Adipocyte (in vitro differentiated cells): ENCODE results near the gene HTR3A.

Experiments used
- DNase-seq: peaks from one replicate; pipeline ENCODE4 v3.0.0-alpha.2; 2015; ENCODE audit warnings: low read depth
- H3K27me3 ChIP-seq: replicated peaks from 2 replicates; pipeline ENCODE4 v1.7.0; 2013; ENCODE audit warnings: mild to moderate bottlenecking, low read length, moderate library complexity; ENCODE audit not compliant: control insufficient read depth, insufficient read depth
- H3K36me3 ChIP-seq: 2 replicates; pipeline ENCODE4 v1.7.0; 2013; ENCODE audit warnings: low read length, mild to moderate bottlenecking, moderate library complexity; ENCODE audit not compliant: control insufficient read depth, insufficient read depth, severe bottlenecking
- H3K4me1 ChIP-seq: 2 replicates; pipeline ENCODE4 v1.7.0; 2013; ENCODE audit warnings: mild to moderate bottlenecking, low read length, moderate library complexity; ENCODE audit not compliant: control insufficient read depth, insufficient read depth
- H3K4me3 ChIP-seq: 2 replicates; pipeline ENCODE4 v1.7.0; 2013; ENCODE audit warnings: mild to moderate bottlenecking, low read length, moderate library complexity
- H3K9ac ChIP-seq: 2 replicates; pipeline ENCODE4 v1.7.0; 2013; ENCODE audit warnings: mild to moderate bottlenecking, low read length, moderate library complexity
- H3K9me3 ChIP-seq: 2 replicates; pipeline ENCODE4 v1.7.0; 2013; ENCODE audit warnings: mild to moderate bottlenecking, low read length, moderate library complexity; ENCODE audit not compliant: control insufficient read depth

The HTR3A gene

GRCh38 chr11:113949891-113950290 is 25.0 kb upstream of the HTR3A start:
- DNase-seq, result no peak
- Histone ChIP-seq H3K4me3 (no peak overlapping the region), H3K9ac (no peak overlapping the region), H3K9me3 (no peaks in the 10 kb centered on the region), H3K4me1 (no peaks in the 10 kb centered on the region), H3K36me3 (no peaks in the 10 kb centered on the region), H3K27me3 (peaks cover 40% of the 10 kb centered on the region)

- no peak overlapping the region for H3K4me3 ChIP-seq
- no peaks in the 10 kb centered on the region for H3K36me3 ChIP-seq
- peaks cover 41% of the 10 kb centered on the region for H3K27me3 ChIP-seq
- no peaks in the 10 kb centered on the region for H3K4me1 ChIP-seq
- H3K9ac ChIP-seq, result no peak overlapping the region
- no peak for DNase-seq
- no peaks in the 10 kb centered on the region for H3K9me3 ChIP-seq
These were observed 23.4 kb upstream of the HTR3A start for GRCh38 chr11:113951537-113951936.

DNA sequence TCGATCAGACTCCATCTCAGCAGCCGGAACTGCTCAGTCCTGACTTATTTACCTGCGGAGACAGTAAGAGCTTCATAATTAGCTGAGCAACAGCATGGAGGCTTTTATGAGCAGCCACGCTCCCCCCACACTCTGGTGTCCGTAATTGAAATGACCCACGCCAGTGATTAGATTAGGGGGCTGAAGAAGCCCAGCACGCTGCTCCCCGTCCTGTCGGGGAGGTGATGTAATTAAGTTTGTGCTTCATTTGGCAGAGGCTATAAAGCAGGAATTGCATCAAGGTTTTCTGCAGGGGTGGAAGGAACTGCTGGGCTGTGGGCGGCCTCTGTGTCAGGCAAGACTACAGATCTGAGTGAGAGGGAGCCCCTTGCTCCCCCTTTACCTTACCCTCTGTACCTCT is 22.8 kb upstream of the HTR3A start:
- H3K27me3 ChIP-seq, result peaks cover 44% of the 10 kb centered on the region

DNA sequence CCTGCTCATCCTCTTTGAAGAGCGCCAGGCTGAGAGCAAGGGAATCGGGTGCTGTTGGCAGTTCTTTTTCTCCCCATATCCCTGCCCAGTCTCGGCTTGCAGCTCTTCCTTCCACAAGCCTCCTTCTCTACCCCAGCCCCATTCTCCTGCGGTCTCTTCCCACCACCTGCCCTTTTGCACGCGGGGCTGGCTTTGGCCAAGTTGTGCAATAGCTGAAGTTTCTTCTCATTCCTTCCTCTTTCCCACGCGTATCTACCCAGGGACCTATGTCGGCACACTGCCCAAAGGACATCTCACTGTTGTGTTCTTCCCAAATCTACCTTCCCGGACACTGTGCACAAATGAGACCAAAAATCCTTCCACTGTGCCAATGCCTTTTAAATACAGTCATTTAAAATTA is 22.3 kb upstream of the HTR3A start:
- no peak overlapping the region for H3K4me3 ChIP-seq
- H3K9ac ChIP-seq, result no peak overlapping the region
- DNase-seq, result no peak
- no peaks in the 10 kb centered on the region for H3K9me3 ChIP-seq
- H3K36me3 ChIP-seq, result no peaks in the 10 kb centered on the region
- H3K4me1 ChIP-seq, result no peaks in the 10 kb centered on the region
- peaks cover 45% of the 10 kb centered on the region for H3K27me3 ChIP-seq

More for the DNA sequence above, 22.8 kb upstream of the HTR3A start:
- Histone ChIP-seq H3K4me3 (no peak overlapping the region), H3K36me3 (no peaks in the 10 kb centered on the region), H3K9me3 (no peaks in the 10 kb centered on the region), H3K9ac (no peak overlapping the region), H3K4me1 (no peaks in the 10 kb centered on the region)
- no peak for DNase-seq

GRCh38 chr11:113954235-113954634 is 20.7 kb upstream of the HTR3A start:
- Histone ChIP-seq H3K4me1 (no peaks in the 10 kb centered on the region), H3K9ac (no peak overlapping the region), H3K9me3 (no peaks in the 10 kb centered on the region), H3K27me3 (peaks cover 59% of the 10 kb centered on the region), H3K36me3 (no peaks in the 10 kb centered on the region), H3K4me3 (no peak overlapping the region)
- no peak for DNase-seq

DNA sequence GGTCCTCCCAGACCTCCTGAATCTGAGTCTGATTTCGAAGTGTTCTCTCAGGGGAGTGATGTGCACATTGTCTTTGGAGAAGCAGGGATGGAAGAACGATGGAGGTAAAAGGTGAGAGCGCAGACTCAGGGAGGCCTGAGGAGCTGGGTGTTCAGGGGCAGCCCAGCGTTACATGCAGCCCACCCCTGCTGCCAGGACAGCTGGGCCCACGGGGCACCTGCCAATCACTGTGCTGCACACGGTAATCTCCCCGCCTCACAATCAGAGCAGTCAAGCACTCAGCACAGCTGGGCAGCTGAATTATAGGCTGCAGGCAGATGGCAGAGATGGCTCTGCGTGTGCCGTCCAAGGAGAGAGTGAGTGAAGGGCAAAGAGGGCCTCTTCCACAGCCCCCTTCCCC is 17.9 kb upstream of the HTR3A start:
- no peaks in the 10 kb centered on the region for H3K9me3 ChIP-seq
- no peak overlapping the region for H3K9ac ChIP-seq
- peaks cover 63% of the 10 kb centered on the region for H3K27me3 ChIP-seq
- H3K36me3 ChIP-seq, result no peaks in the 10 kb centered on the region
- no peak for DNase-seq
- no peaks in the 10 kb centered on the region for H3K4me1 ChIP-seq
- H3K4me3 ChIP-seq, result no peak overlapping the region

DNA sequence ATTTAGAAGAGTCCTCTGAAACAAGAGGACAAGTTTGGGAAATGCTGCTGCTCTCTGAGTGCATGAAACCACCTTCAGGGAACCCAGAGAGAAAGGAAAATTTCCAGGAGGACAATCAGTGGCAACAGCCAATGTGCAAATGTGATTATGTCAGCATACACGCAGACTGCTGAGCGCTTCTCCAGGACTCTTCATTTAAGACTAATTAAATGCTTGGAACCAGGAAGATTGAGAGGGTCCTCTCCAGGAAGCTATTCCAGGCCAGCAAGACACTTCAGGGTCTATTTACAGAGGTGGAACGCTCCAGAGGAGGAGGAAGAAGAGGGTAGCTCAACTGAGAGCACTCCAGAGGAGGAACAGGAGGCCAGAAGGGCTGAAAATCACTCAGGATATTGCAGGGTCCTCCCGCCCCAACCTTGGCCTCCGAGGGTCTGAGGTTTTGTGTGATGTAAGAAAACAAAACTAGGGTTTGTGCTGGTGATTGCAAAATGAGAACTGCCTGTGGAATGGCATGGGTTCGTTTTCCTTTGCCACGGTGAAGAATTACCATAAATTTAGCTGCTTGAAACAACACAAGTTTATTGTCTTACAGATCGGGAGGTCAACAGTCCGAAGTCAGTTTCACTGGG is 14.1 kb upstream of the HTR3A start:
- Histone ChIP-seq H3K9ac (no peak overlapping the region), H3K27me3 (peaks cover 54% of the 10 kb centered on the region), H3K36me3 (no peaks in the 10 kb centered on the region), H3K4me3 (no peak overlapping the region), H3K4me1 (no peaks in the 10 kb centered on the region), H3K9me3 (no peaks in the 10 kb centered on the region)
- no peak for DNase-seq

- H3K4me1 ChIP-seq, result no peaks in the 10 kb centered on the region
- H3K27me3 ChIP-seq, result peaks cover 41% of the 10 kb centered on the region
- no peaks in the 10 kb centered on the region for H3K9me3 ChIP-seq
- H3K4me3 ChIP-seq, result no peak overlapping the region
- H3K9ac ChIP-seq, result no peak overlapping the region
- DNase-seq, result no peak
- H3K36me3 ChIP-seq, result no peaks in the 10 kb centered on the region
These were observed 7.5 kb upstream of the HTR3A start for GRCh38 chr11:113967361-113967760.

- Histone ChIP-seq H3K9me3 (no peaks in the 10 kb centered on the region), H3K36me3 (no peaks in the 10 kb centered on the region), H3K9ac (no peak overlapping the region), H3K4me1 (no peaks in the 10 kb centered on the region), H3K27me3 (peaks cover 59% of the 10 kb centered on the region), H3K4me3 (no peak overlapping the region)
- no peak for DNase-seq
These were observed 3.3 kb upstream of the HTR3A start for GRCh38 chr11:113971506-113972195.

DNA sequence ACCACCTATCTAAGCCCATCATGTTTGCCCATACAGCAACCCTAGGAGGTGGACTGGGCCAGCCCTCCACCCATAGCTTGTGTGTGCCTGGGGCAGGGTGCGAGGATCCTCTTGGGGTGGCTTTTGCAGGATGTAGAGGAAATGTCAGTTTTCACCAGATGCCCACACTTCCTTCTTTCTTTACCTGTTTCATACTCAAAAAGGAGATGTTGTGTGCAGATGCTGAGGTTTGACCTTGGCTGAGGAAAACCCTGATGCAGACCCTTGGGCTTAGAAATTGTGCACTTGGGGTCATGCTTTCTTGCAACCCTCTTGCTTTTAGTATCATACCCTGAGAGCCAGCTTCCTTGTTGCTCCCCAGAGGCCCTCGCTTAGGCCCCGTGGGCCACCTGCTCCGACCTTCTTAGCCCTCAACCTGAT is 2.2 kb downstream of the HTR3A start:
- no peak for DNase-seq
- Histone ChIP-seq H3K4me1 (no peaks in the 10 kb centered on the region), H3K36me3 (no peaks in the 10 kb centered on the region), H3K9me3 (no peaks in the 10 kb centered on the region), H3K4me3 (no peak overlapping the region), H3K9ac (no peak overlapping the region), H3K27me3 (peaks cover 81% of the 10 kb centered on the region)

DNA sequence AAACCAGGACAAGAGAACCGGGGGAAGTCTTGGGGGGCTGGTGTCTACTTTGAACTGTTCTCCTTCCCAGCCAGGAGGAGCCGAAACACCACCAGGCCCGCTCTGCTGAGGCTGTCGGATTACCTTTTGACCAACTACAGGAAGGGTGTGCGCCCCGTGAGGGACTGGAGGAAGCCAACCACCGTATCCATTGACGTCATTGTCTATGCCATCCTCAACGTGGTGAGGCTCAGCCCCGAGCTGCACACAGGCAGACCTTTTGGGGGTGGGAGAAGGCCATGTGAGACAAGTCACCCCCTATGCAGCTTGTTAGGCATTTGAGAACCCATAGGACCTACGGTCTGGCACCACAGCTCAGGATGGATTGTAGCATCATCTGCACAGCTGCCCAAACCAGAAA is 2.8 kb downstream of the HTR3A start:
- no peaks in the 10 kb centered on the region for H3K4me1 ChIP-seq
- no peaks in the 10 kb centered on the region for H3K36me3 ChIP-seq
- H3K27me3 ChIP-seq, result peaks cover 81% of the 10 kb centered on the region
- H3K9me3 ChIP-seq, result no peaks in the 10 kb centered on the region
- no peak overlapping the region for H3K9ac ChIP-seq
- H3K4me3 ChIP-seq, result no peak overlapping the region
- no peak for DNase-seq

GRCh38 chr11:113979431-113979830 is 4.5 kb downstream of the HTR3A start:
- Histone ChIP-seq H3K4me1 (no peaks in the 10 kb centered on the region), H3K9me3 (no peaks in the 10 kb centered on the region), H3K4me3 (no peak overlapping the region), H3K36me3 (no peaks in the 10 kb centered on the region), H3K27me3 (peaks cover 89% of the 10 kb centered on the region), H3K9ac (no peak overlapping the region)
- DNase-seq, result no peak
